HL-60 (cell line): Measurements from ENCODE around the gene RNF130.

Experiments
- POLR2AphosphoS5 ChIP-seq: IDR thresholded peaks from 2 replicates; pipeline ENCODE4 v1.6.1; 2012; ENCODE audit warnings: low read depth
- TF ChIP-seq, protein P1 (sequence below): IDR thresholded peaks from 2 replicates; pipeline ENCODE4 v1.6.1; 2012; ENCODE audit warnings: low read depth; ENCODE audit not compliant: insufficient replicate concordance
- TF ChIP-seq, protein P2 (sequence below): IDR thresholded peaks from one replicate; pipeline ENCODE4 v1.5.1; 2011; ENCODE audit warnings: low read length, control low read depth, inconsistent platforms; ENCODE audit not compliant: insufficient read depth

DNA sequence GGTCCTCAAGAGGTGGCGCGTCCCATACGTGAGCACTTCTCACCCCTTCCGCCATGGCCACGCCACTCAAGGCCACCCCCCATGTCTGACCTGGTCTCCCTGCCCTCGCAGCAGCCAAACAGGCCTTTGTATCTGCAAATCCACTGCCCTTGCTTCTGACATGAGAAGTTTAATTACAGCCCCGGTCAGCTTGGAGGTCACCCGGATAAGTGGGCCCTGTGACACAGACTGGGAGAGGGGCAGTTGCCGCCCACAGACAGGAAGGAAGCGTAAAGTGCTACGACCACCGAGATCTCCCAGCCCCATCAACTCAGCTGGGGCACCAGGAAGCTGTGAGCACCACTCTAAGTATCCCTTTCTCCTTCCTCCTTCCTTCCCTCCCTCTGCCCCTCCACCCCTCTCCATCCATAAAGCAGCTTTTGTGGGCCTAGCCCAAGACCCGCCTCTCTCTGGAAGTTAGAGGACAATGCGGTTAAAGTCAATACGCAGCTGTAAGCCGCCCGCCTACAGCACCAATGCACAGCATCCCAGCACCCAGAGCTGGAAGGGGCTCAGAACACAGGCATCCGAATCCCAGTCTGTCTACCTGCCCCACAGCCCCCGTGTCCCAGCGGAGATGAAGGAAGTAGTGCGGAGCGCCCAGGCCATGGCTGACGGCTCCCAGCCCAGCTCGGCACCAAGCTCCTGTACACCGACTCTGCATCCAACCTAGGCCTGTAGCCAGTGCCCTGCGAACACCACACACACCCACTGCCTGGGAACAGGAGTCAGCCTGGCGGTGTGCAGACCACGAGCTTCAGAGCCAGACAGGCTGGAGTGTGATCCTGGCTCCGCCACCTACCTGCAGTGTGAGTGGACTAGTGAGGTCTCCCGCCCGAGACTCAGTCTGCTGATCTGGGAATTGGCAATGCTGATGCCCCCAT is 44.8 kb upstream of the RNF130 start:
- TF ChIP-seq, protein P1, sequence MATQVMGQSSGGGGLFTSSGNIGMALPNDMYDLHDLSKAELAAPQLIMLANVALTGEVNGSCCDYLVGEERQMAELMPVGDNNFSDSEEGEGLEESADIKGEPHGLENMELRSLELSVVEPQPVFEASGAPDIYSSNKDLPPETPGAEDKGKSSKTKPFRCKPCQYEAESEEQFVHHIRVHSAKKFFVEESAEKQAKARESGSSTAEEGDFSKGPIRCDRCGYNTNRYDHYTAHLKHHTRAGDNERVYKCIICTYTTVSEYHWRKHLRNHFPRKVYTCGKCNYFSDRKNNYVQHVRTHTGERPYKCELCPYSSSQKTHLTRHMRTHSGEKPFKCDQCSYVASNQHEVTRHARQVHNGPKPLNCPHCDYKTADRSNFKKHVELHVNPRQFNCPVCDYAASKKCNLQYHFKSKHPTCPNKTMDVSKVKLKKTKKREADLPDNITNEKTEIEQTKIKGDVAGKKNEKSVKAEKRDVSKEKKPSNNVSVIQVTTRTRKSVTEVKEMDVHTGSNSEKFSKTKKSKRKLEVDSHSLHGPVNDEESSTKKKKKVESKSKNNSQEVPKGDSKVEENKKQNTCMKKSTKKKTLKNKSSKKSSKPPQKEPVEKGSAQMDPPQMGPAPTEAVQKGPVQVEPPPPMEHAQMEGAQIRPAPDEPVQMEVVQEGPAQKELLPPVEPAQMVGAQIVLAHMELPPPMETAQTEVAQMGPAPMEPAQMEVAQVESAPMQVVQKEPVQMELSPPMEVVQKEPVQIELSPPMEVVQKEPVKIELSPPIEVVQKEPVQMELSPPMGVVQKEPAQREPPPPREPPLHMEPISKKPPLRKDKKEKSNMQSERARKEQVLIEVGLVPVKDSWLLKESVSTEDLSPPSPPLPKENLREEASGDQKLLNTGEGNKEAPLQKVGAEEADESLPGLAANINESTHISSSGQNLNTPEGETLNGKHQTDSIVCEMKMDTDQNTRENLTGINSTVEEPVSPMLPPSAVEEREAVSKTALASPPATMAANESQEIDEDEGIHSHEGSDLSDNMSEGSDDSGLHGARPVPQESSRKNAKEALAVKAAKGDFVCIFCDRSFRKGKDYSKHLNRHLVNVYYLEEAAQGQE, result no peak
- no peak for TF ChIP-seq POLR2AphosphoS5
- TF ChIP-seq, protein P2, sequence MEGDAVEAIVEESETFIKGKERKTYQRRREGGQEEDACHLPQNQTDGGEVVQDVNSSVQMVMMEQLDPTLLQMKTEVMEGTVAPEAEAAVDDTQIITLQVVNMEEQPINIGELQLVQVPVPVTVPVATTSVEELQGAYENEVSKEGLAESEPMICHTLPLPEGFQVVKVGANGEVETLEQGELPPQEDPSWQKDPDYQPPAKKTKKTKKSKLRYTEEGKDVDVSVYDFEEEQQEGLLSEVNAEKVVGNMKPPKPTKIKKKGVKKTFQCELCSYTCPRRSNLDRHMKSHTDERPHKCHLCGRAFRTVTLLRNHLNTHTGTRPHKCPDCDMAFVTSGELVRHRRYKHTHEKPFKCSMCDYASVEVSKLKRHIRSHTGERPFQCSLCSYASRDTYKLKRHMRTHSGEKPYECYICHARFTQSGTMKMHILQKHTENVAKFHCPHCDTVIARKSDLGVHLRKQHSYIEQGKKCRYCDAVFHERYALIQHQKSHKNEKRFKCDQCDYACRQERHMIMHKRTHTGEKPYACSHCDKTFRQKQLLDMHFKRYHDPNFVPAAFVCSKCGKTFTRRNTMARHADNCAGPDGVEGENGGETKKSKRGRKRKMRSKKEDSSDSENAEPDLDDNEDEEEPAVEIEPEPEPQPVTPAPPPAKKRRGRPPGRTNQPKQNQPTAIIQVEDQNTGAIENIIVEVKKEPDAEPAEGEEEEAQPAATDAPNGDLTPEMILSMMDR, result no peak
